GM23338 (cell line): Measurements from ENCODE around the gene BAMBI.

Source experiments
- EZH2 ChIP-seq: fragments of 200-600 bp; sonication (generic); IDR thresholded peaks from one replicate; pipeline ENCODE4 v1.8.0; 2017; ENCODE audit warnings: antibody characterized with exemption, mild to moderate bottlenecking, low read depth; ENCODE audit not compliant: unreplicated experiment
- JUNB ChIP-seq: IDR thresholded peaks from one replicate; pipeline ENCODE4 v1.6.1; 2016; ENCODE audit warnings: antibody characterized with exemption; ENCODE audit not compliant: unreplicated experiment
- POLR2AphosphoS5 ChIP-seq: IDR thresholded peaks from 2 replicates; pipeline ENCODE4 v1.6.1; 2016; ENCODE audit warnings: antibody characterized with exemption, low read depth
- STAT1 ChIP-seq: IDR thresholded peaks from one replicate; pipeline ENCODE4 v1.6.1; 2016; ENCODE audit warnings: antibody characterized with exemption; ENCODE audit not compliant: unreplicated experiment
- ZNF114 ChIP-seq: fragments of 250-450 bp; sonication (Bioruptor Pico); IDR thresholded peaks from 2 replicates; pipeline ENCODE4 v1.5.0; 2020; ENCODE audit warnings: mild to moderate bottlenecking, moderate library complexity
- TF ChIP-seq, protein P1 (sequence below): IDR thresholded peaks from one replicate; pipeline ENCODE4 v1.6.1; 2018; ENCODE audit warnings: antibody characterized with exemption; ENCODE audit not compliant: unreplicated experiment
- TF ChIP-seq, protein P2 (sequence below), 2 experiments: fragments of 200-600 bp in 1 of 2; sonication (generic) in 1 of 2; conservative IDR thresholded peaks; 2 replicates each; pipeline versions ENCODE4 v1.5.1 to v1.6.1; 2016 to 2017; ENCODE audit warnings: antibody characterized with exemption in 2 of 2, low read depth in 2 of 2, mild to moderate bottlenecking in 2 of 2, moderate library complexity in 1 of 2

DNA sequence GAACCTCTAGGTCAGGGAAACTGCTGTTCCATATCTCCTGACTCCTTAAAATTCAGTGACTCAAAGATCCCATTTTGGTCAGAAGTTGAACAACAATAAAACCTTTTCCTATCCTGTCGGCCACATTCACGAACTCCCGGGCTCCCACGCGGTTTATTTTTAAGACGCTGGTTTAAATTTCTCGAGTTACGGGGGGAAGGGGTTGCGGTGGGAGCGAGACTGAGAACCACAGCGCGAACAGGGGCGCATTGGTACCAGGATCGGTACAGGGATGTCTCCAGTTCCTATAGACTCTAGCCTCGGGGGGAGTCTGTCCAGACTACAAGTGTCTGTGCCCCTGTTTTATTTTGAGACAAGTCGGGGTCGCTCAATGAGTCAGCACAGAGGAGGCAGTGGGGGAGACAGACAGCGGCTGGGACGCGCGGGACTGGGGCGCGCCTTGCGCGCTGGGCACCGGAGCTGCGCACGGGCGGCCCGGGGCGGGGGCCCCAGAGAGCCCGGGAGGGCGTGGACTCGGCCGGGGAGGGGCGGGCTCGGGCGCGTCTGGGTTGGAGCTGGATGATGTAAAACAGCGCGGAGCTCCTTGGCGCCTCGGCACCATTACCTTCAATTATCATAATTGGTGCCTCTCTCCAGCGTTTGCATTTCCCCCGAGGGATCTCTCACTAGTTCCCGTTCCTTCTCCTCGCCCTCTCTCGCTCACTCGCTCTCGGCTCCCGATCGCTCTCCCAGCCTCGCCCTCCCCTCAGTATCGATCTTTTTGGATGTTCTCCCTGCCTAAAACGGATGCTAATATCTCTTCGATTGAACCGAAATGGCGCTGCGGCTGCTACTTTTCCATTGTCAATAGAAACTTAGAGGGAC is 8.7 kb upstream of the BAMBI start:
- TF ChIP-seq, protein P1, sequence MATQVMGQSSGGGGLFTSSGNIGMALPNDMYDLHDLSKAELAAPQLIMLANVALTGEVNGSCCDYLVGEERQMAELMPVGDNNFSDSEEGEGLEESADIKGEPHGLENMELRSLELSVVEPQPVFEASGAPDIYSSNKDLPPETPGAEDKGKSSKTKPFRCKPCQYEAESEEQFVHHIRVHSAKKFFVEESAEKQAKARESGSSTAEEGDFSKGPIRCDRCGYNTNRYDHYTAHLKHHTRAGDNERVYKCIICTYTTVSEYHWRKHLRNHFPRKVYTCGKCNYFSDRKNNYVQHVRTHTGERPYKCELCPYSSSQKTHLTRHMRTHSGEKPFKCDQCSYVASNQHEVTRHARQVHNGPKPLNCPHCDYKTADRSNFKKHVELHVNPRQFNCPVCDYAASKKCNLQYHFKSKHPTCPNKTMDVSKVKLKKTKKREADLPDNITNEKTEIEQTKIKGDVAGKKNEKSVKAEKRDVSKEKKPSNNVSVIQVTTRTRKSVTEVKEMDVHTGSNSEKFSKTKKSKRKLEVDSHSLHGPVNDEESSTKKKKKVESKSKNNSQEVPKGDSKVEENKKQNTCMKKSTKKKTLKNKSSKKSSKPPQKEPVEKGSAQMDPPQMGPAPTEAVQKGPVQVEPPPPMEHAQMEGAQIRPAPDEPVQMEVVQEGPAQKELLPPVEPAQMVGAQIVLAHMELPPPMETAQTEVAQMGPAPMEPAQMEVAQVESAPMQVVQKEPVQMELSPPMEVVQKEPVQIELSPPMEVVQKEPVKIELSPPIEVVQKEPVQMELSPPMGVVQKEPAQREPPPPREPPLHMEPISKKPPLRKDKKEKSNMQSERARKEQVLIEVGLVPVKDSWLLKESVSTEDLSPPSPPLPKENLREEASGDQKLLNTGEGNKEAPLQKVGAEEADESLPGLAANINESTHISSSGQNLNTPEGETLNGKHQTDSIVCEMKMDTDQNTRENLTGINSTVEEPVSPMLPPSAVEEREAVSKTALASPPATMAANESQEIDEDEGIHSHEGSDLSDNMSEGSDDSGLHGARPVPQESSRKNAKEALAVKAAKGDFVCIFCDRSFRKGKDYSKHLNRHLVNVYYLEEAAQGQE, result no peak
- no peak for TF ChIP-seq STAT1
- TF ChIP-seq, protein P2, sequence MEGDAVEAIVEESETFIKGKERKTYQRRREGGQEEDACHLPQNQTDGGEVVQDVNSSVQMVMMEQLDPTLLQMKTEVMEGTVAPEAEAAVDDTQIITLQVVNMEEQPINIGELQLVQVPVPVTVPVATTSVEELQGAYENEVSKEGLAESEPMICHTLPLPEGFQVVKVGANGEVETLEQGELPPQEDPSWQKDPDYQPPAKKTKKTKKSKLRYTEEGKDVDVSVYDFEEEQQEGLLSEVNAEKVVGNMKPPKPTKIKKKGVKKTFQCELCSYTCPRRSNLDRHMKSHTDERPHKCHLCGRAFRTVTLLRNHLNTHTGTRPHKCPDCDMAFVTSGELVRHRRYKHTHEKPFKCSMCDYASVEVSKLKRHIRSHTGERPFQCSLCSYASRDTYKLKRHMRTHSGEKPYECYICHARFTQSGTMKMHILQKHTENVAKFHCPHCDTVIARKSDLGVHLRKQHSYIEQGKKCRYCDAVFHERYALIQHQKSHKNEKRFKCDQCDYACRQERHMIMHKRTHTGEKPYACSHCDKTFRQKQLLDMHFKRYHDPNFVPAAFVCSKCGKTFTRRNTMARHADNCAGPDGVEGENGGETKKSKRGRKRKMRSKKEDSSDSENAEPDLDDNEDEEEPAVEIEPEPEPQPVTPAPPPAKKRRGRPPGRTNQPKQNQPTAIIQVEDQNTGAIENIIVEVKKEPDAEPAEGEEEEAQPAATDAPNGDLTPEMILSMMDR (conservative IDR thresholded peaks at IDR 0.05; ENCODE audit: low read depth in 2 of 2), result no peak
- peak; percentile 48; the same call in 1 of the 2 replicates for TF ChIP-seq POLR2AphosphoS5
- peak; percentile 63 for TF ChIP-seq EZH2
- TF ChIP-seq JUNB, result no peak
- no peak for TF ChIP-seq ZNF114 (CRISPR knock-in tag)
